NCI-H2196 (cell line): ENCODE data around the gene GTPBP1.

Experiments
- DNase-seq: peaks from one replicate; lab custom pipeline; 2025; ENCODE audit not compliant: unreplicated experiment; lab: John Stamatoyannopoulos, UW

The GTPBP1 gene

GRCh38 chr22:38700789-38701628, 4.7 kb upstream of the GTPBP1 start, which contains the start of gene JOSD1:
TSS of gene JOSD1 (minus strand) at chr22:38700943. CDS start at chr22:38699987, 956 bp downstream.
- peak; percentile 87 for DNase-seq

- no peak for DNase-seq
Observed at GRCh38 chr22:38704654-38705234, 1.0 kb upstream of the GTPBP1 start.

DNA sequence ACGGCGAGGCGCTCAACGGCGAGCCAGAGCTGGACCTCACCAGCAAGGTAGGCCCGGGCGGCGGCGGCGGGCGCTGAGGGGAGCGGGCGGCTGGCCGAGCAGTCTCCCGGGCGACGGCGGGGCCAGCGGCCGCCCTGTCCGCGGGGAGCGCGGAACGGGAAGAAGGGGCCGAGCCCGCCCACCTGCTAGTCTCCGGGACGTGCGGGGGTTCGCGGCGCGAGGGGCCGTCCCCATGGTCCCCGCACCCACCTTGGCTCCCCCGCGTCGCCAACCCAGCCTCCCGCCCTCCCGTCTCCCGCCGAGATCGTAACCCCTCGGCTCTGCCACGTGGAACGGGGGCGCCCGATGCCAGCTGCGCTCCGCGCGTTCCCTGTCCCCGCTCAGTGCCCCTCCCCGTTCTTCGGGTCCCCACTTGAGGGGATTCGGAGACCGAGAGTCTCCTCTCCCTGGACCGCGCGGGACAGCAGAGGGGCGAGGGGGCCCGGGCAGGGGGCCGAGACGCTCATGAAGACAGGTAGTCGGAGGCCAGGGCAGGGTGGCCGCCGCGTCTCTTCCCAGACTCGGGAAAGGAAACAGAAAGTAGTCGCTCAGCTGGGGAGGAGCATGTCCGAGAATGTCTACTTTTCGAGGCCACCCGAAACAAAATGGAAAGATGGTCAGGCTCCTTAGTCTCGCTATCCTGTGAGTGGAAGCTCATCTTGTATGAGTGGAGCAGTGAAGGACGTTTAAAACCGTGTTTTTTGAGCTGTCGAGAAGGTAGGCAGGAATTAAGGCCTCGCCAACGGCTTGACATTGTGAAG, 557 bp downstream of the GTPBP1 start:
- DNase-seq = no peak

DNA sequence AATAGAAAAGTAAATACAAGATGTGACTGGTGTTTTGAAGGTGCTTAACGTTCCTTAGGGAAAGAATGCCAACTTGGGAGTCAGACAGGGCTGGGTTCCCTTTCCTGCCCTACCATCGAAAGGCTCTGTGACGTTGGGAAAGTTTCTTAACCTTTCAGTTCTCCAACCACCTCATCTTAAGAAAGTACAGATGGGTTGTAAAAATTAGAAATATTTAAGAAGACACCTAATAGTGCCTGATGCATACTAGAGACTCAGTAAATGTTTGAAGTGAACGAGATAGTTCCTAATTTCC, 1.1 kb downstream of the GTPBP1 start:
- no peak for DNase-seq

- no peak for DNase-seq
Observed at GRCh38 chr22:38707346-38707745, 1.6 kb downstream of the GTPBP1 start.

- no peak for DNase-seq
Observed at GRCh38 chr22:38707984-38708383, 2.2 kb downstream of the GTPBP1 start.

GRCh38 chr22:38709306-38709705, 3.6 kb downstream of the GTPBP1 start:
- no peak for DNase-seq

DNA sequence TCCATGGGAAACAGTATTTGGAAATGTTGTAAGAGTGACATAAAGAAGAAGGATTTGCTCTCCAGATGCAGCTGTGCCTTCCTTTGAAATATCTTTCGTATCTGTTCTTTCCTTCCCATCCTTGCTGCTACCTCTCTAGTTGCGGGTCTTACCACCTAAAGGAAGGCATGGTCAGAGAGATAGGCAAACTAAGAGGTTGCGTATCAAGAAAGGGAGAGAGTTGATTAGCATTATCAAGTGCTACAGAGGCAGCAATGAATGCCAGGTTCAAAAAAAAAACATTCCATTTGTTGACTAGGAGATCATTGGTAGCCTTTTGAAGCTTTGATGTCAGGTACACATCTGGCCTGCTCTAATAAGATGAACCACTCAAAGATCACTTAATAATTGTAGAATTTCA, 4.6 kb downstream of the GTPBP1 start:
- DNase-seq = no peak

DNA sequence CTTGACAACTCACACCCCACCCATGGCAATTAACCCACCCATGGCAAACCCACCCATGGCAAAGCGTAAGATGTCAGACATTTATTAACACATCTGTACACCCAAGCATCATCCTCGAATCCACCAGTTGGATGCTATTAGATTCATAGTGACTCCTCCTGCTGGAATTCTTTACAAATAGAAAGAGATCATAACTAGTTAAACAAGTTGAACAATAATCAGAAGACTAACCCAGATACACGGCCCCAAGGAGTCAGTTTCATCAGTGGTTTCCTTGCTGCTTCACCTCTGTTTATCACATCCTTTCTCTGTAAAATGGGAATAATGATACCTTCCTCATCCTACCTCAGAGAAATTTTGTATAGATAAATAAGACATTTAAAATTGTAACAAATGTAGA, 5.1 kb downstream of the GTPBP1 start:
- no peak for DNase-seq

- no peak for DNase-seq
Observed at GRCh38 chr22:38712486-38713207, 6.9 kb downstream of the GTPBP1 start.

DNA sequence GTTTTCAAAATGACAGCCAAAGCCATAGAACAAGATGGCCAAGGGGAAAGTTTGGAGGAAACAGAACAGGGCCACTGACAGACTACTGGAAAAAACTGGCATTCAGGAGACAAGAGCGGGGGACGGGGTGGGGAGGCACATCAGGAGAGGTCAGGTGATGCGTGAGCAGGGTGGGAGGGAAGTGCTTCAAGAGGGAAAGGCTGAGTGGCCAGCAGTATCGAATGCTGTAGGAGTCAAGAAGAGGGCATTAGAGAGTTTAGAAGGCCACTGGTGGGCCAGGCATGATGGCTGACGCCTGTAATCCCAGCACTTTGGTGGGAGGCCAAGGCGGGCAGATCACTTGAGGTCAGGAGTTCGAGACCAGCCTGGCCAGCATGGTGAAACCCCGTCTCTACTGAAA, 8.2 kb downstream of the GTPBP1 start:
- DNase-seq = no peak

DNA sequence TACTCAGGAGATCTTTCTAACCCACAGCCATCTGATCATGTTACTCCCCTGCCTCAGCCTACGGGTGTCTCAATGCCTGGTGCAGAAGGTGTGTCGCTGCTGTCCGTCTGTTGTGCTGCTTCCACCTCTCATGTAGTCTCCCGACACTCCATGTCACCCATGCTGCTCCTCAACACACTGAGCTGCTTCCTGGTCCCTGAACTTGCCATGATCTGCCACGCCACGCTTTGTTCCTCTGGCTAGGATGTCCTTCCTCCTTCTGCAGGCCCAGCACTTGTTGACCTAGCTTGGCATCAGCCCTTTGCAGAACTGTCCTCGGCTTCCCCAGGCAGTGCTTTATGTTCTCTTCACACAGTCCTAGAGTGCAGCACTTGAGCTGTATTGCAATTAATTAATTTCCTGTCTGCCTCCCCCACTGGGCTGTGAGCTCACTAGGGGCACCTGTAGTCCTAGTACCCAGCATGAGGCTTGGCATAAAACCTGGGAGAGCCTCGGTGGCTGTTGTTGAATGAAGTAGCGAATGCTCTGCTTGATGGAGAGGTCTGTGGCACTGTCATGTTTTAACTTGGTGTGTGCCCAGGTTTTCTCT, 9.5 kb downstream of the GTPBP1 start:
- peak; percentile 36 for DNase-seq

DNA sequence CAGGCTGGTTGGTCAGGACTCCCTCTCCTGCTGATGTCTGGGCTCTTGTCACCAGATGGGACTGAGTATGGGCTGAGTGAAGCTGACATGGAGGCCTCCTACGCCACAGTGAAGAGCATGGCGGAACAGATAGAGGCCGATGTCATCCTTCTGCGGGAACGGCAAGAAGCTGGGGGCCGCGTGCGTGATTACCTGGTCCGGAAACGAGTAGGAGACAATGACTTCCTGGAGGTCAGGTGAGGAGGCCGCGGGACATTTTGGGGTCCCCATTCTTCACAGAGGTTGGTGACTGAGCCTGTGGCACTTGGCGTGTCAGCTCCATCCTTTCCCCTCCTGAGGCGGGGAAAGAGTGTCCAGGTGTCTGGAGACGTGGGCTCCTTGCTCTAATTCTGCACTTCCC, 10.1 kb downstream of the GTPBP1 start:
- DNase-seq = no peak

DNA sequence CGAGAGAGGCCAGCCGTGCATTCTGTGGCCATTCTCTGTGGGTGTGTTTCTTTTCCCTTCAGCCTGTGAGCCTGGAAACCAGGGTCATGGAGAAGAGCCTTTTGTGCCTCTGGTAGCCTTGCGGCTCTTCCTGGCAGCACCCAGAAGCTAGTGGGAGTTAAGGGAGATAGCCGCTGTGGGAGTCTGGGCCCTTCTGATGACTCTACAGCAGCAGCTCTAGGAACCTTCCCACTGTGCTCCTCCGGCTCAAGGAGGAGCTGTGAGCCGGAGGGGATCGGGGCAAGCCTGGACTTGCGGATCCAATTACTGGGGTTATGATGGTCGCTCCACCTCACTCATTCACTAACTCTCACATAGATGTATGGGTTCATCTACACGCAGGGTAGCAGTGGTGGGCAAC, 10.5 kb downstream of the GTPBP1 start:
- DNase-seq = no peak

- DNase-seq = no peak
Observed at GRCh38 chr22:38716826-38717225, 11.1 kb downstream of the GTPBP1 start.

GRCh38 chr22:38717244-38717643, 11.5 kb downstream of the GTPBP1 start:
- DNase-seq = no peak

DNA sequence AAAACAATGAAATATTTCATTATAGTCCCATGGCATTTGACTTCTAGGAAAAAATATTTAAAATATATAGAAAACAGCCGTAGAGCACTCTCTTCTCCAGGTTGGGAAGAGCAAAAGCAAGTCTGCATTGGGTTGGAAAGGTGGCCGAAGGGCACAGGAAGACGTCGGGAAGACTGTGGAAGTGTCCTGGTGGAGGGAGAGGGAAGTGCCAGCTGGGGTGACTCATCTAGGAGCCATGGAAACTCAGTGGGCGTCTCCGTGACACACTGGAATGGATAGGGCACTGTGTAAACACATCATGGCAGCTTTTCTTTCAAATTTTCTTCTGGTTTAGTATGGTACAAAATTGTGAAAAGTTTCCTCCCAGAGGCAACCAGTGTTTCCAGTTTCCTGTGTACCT, 12.7 kb downstream of the GTPBP1 start:
- peak; percentile 12 for DNase-seq

DNA sequence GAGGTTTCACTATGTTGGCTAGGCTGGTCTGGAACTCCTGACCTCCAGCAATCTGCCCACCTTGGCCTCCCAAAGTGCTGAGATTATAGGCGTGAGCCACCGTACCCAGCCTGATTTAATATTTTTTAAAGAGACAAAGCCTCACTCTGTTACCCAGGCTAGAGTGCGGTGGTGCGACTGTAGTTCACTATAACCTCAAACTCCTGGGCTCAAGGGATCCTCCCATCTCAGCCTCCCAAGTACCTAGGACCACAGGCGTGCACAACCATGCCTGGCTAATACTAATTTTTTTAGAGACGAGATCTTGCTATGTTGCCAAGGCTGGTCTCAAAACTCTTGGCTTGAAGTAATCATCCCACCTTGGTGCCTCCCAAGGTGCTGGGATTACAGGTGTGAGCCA, 13.5 kb downstream of the GTPBP1 start:
- no peak for DNase-seq

DNA sequence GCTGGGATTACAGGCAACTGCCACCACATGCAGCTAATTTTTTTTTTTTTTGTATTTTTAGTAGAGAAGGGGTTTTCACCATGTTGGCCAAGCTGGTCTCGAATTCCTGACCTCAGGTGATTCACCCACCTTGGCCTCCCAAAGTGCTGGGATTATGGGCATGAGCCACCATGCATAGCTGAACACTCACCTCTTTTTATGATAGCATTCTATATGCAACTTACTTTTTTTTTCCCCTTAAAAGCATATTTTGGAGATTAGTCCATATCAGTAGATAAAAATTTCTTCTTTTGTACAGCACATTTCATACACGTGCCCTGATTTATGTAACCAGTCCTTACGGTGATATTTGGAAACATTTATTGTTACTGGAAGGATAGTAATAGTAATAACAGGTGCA, 14.6 kb downstream of the GTPBP1 start:
- DNase-seq = no peak

GRCh38 chr22:38721551-38721950, 15.8 kb downstream of the GTPBP1 start:
- no peak for DNase-seq

- no peak for DNase-seq
Observed at GRCh38 chr22:38724176-38724575, 18.4 kb downstream of the GTPBP1 start.
